HepG2 (cell line): ENCODE data around the gene CNOT1.

Experiments
- CBX1 ChIP-seq: IDR thresholded peaks from one replicate; pipeline ENCODE4 v1.6.1; 2016; ENCODE audit warnings: antibody characterized with exemption, low read depth
- EZH2 ChIP-seq: conservative IDR thresholded peaks from 2 replicates; pipeline ENCODE4 v1.6.1; 2012; ENCODE audit warnings: mild to moderate bottlenecking, low read depth, low read length, moderate library complexity
- NFIB ChIP-seq: sonication (generic); formaldehyde crosslinking; IDR thresholded peaks from 2 replicates; pipeline ENCODE4 v1.9.0; 2021; ENCODE audit warnings: missing genetic modification reagents, mild to moderate bottlenecking, borderline replicate concordance
- POLR2A ChIP-seq, 2 experiments: IDR thresholded peaks; 2 replicates each; pipeline ENCODE4 v1.6.1; 2011; ENCODE audit warnings: low read depth in 2 of 2, low read length in 2 of 2, mild to moderate bottlenecking in 1 of 2, moderate library complexity in 1 of 2; ENCODE audit not compliant: insufficient read depth in 1 of 2
- THAP11 ChIP-seq: IDR thresholded peaks from 2 replicates; pipeline ENCODE4 v1.6.1; 2016; ENCODE audit warnings: missing biosample characterization, missing genetic modification reagents
- ZNF274 ChIP-seq: sonication (generic); formaldehyde crosslinking; IDR thresholded peaks from 2 replicates; pipeline ENCODE4 v1.5.1; 2020; ENCODE audit warnings: mild to moderate bottlenecking, missing genetic modification reagents
- ZNF354B ChIP-seq: sonication (generic); formaldehyde crosslinking; IDR thresholded peaks from 2 replicates; pipeline ENCODE4 v1.8.0; 2022; ENCODE audit warnings: mild to moderate bottlenecking, missing genetic modification reagents
- TF ChIP-seq, protein P1 (sequence below), 2 experiments: sonication (generic) in 1 of 2; formaldehyde crosslinking in 1 of 2; IDR thresholded peaks; 2 replicates each; pipeline versions ENCODE4 v1.5.1 to v1.6.1; 2011 to 2020; ENCODE audit warnings: borderline replicate concordance in 1 of 2, low read depth in 1 of 2, low read length in 1 of 2, mild to moderate bottlenecking in 1 of 2, missing genetic modification reagents in 1 of 2, moderate library complexity in 1 of 2
- TF ChIP-seq, protein P2 (sequence below): sonication (generic); formaldehyde crosslinking; IDR thresholded peaks from 2 replicates; pipeline ENCODE4 v1.5.0; 2020; ENCODE audit warnings: mild to moderate bottlenecking, missing genetic modification reagents, moderate library complexity
- TF ChIP-seq, protein P3 (sequence below): IDR thresholded peaks from 2 replicates; pipeline ENCODE4 v1.6.1; 2012; ENCODE audit warnings: low read depth, low read length, improper control_type of control experiment
- TF ChIP-seq, protein P4 (sequence below): sonication (generic); formaldehyde crosslinking; IDR thresholded peaks from 2 replicates; pipeline ENCODE4 v1.5.0; 2020; ENCODE audit warnings: mild to moderate bottlenecking, missing genetic modification reagents
- TF ChIP-seq, protein P5 (sequence below): sonication (generic); formaldehyde crosslinking; IDR thresholded peaks from 2 replicates; pipeline ENCODE4 v1.4.0; 2020; ENCODE audit warnings: low read depth, missing genetic modification reagents

DNA sequence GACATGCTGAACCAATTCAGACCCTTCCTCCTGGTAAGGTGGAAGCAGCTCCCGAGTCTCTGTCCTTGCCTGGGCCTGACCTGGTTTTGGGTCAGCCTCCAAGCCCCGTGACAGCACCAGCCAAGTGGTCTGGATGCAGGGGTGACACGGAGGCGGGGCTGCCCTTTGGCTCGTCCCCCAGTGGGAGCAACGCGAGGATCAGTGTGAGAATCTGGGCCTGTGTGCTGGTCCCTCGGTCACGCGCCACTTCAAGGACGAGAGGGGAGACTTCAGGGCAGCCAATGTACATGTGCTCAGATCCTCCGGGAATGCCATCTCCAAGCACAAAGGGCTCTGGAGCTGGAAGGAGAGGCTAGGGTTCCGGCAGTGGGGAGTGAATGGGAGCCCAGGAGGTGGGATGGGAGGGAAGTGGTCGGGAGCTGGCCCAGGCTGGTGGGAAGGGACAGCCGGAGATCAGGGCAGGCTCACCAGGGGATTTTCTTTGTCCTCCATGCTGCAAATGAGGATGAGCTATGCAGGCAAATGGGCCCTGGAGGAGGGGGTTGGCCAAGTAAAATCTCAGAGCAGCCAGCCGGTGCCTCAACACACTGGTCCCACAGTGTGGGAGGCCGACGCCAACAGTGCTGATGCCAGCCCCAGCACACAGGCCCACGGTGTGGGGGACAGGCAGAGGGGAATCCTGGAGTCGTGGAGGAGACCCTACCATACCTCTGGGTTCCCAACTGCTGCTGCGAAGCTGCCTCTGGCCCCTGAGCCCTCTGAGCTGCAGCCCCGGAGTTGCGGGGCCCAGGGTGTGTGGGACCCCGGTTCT is 133.9 kb downstream of the CNOT1 start:
- no peak for TF ChIP-seq POLR2A (IDR thresholded peaks at IDR 0.05; ENCODE audit: insufficient read depth in 1 of 2, low read depth in 2 of 2, low read length in 2 of 2)
- TF ChIP-seq, protein P1, sequence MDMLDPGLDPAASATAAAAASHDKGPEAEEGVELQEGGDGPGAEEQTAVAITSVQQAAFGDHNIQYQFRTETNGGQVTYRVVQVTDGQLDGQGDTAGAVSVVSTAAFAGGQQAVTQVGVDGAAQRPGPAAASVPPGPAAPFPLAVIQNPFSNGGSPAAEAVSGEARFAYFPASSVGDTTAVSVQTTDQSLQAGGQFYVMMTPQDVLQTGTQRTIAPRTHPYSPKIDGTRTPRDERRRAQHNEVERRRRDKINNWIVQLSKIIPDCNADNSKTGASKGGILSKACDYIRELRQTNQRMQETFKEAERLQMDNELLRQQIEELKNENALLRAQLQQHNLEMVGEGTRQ (IDR thresholded peaks at IDR 0.05; ENCODE audit: low read depth, low read length) = no peak
- TF ChIP-seq, protein P1 (CRISPR knock-in tag; IDR thresholded peaks at IDR 0.05; ENCODE audit: borderline replicate concordance) = no peak
- TF ChIP-seq, protein P2, sequence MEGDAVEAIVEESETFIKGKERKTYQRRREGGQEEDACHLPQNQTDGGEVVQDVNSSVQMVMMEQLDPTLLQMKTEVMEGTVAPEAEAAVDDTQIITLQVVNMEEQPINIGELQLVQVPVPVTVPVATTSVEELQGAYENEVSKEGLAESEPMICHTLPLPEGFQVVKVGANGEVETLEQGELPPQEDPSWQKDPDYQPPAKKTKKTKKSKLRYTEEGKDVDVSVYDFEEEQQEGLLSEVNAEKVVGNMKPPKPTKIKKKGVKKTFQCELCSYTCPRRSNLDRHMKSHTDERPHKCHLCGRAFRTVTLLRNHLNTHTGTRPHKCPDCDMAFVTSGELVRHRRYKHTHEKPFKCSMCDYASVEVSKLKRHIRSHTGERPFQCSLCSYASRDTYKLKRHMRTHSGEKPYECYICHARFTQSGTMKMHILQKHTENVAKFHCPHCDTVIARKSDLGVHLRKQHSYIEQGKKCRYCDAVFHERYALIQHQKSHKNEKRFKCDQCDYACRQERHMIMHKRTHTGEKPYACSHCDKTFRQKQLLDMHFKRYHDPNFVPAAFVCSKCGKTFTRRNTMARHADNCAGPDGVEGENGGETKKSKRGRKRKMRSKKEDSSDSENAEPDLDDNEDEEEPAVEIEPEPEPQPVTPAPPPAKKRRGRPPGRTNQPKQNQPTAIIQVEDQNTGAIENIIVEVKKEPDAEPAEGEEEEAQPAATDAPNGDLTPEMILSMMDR (CRISPR knock-in tag) = no peak
- no peak for TF ChIP-seq ZNF274 (CRISPR knock-in tag)
- no peak for TF ChIP-seq CBX1
- TF ChIP-seq, protein P3, sequence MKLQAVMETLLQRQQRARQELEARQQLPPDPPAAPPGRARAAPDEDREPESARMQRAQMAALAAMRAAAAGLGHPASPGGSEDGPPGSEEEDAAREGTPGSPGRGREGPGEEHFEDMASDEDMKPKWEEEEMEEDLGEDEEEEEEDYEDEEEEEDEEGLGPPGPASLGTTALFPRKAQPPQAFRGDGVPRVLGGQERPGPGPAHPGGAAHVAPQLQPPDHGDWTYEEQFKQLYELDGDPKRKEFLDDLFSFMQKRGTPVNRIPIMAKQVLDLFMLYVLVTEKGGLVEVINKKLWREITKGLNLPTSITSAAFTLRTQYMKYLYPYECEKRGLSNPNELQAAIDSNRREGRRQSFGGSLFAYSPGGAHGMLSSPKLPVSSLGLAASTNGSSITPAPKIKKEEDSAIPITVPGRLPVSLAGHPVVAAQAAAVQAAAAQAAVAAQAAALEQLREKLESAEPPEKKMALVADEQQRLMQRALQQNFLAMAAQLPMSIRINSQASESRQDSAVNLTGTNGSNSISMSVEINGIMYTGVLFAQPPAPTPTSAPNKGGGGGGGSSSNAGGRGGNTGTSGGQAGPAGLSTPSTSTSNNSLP = no peak
- TF ChIP-seq, protein P4, sequence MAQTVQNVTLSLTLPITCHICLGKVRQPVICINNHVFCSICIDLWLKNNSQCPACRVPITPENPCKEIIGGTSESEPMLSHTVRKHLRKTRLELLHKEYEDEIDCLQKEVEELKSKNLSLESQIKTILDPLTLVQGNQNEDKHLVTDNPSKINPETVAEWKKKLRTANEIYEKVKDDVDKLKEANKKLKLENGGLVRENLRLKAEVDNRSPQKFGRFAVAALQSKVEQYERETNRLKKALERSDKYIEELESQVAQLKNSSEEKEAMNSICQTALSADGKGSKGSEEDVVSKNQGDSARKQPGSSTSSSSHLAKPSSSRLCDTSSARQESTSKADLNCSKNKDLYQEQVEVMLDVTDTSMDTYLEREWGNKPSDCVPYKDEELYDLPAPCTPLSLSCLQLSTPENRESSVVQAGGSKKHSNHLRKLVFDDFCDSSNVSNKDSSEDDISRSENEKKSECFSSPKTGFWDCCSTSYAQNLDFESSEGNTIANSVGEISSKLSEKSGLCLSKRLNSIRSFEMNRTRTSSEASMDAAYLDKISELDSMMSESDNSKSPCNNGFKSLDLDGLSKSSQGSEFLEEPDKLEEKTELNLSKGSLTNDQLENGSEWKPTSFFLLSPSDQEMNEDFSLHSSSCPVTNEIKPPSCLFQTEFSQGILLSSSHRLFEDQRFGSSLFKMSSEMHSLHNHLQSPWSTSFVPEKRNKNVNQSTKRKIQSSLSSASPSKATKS = no peak
- TF ChIP-seq, protein P5, sequence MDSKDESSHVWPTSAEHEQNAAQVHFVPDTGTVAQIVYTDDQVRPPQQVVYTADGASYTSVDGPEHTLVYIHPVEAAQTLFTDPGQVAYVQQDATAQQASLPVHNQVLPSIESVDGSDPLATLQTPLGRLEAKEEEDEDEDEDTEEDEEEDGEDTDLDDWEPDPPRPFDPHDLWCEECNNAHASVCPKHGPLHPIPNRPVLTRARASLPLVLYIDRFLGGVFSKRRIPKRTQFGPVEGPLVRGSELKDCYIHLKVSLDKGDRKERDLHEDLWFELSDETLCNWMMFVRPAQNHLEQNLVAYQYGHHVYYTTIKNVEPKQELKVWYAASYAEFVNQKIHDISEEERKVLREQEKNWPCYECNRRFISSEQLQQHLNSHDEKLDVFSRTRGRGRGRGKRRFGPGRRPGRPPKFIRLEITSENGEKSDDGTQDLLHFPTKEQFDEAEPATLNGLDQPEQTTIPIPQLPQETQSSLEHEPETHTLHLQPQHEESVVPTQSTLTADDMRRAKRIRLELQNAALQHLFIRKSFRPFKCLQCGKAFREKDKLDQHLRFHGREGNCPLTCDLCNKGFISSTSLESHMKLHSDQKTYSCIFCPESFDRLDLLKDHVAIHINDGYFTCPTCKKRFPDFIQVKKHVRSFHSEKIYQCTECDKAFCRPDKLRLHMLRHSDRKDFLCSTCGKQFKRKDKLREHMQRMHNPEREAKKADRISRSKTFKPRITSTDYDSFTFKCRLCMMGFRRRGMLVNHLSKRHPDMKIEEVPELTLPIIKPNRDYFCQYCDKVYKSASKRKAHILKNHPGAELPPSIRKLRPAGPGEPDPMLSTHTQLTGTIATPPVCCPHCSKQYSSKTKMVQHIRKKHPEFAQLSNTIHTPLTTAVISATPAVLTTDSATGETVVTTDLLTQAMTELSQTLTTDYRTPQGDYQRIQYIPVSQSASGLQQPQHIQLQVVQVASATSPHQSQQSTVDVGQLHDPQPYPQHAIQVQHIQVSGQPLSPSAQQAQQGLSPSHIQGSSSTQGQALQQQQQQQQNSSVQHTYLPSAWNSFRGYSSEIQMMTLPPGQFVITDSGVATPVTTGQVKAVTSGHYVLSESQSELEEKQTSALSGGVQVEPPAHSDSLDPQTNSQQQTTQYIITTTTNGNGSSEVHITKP (CRISPR knock-in tag) = no peak
- no peak for TF ChIP-seq EZH2
- no peak for TF ChIP-seq THAP11 (CRISPR knock-in tag)
- TF ChIP-seq NFIB (CRISPR knock-in tag) = no peak
- TF ChIP-seq ZNF354B (CRISPR knock-in tag) = no peak
